ENCODE measurements around the gene CD180. TPM values are rescaled to one million over a fixed set of nuclear protein-coding genes. Genes with fewer than 3 reads are reported as not detected.

CD180 gene
- total and polyA plus RNA-seq, 2 donors (not counting 3 experiments of a cell fraction or from before 2014, with no cell fraction given), result not detected

- ChIA-PET POLR2A (interaction anchor here (0.7 kb wide), 1 partner anchor 30 kb away, joined by 6 read pairs; no protein-coding TSS in a partner anchor), CTCF (interaction anchor here (0.7 kb wide), 1 partner anchor 17 kb away, joined by 3 read pairs; no protein-coding TSS in a partner anchor)
- no peak overlapping the region for H3K9ac ChIP-seq (replicated peaks; ENCODE audit: extremely low read depth, insufficient read depth, low read length)
- peaks cover 6% of the 10 kb centered on the region for H3K4me1 ChIP-seq (ENCODE audit: control insufficient read depth, extremely low read depth, insufficient read depth, low read length)
- FAIRE-seq (no peak), DNase-seq (ENCODE audit: low read depth, low spot score) (no peak)
- no peak overlapping the region for H3K27ac ChIP-seq (ENCODE audit: insufficient read depth, low read depth, low read length)
- no peaks in the 10 kb centered on the region for H4K20me1 ChIP-seq (replicated peaks; ENCODE audit: control insufficient read depth, extremely low read depth, insufficient read depth, low read length)
- H3K9me1 ChIP-seq (replicated peaks; ENCODE audit: control insufficient read depth, extremely low read depth, insufficient read depth, low read length), result no peaks in the 10 kb centered on the region
- BruUV-seq (replicated peaks), result no TSS peak
- TF ChIP-seq POLR2AphosphoS5 (IDR thresholded peaks at IDR 0.05; ENCODE audit: insufficient read depth, low read depth, low read length), result no peak
- no peak for TF ChIP-seq POLR2A (IDR thresholded peaks at IDR 0.05; ENCODE audit: low read depth, low read length)
- TF ChIP-seq, protein P1, sequence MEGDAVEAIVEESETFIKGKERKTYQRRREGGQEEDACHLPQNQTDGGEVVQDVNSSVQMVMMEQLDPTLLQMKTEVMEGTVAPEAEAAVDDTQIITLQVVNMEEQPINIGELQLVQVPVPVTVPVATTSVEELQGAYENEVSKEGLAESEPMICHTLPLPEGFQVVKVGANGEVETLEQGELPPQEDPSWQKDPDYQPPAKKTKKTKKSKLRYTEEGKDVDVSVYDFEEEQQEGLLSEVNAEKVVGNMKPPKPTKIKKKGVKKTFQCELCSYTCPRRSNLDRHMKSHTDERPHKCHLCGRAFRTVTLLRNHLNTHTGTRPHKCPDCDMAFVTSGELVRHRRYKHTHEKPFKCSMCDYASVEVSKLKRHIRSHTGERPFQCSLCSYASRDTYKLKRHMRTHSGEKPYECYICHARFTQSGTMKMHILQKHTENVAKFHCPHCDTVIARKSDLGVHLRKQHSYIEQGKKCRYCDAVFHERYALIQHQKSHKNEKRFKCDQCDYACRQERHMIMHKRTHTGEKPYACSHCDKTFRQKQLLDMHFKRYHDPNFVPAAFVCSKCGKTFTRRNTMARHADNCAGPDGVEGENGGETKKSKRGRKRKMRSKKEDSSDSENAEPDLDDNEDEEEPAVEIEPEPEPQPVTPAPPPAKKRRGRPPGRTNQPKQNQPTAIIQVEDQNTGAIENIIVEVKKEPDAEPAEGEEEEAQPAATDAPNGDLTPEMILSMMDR (IDR thresholded peaks at IDR 0.05; ENCODE audit: extremely low read depth in 1 of 2, insufficient read depth in 1 of 2, low read depth in 1 of 2, low read length in 2 of 2), result no peak
- TF ChIP-seq EZH2 (IDR thresholded peaks at IDR 0.05; ENCODE audit: borderline replicate concordance, low read depth, low read length, severe bottlenecking), result no peak
- no peak for TF ChIP-seq FOS (IDR thresholded peaks at IDR 0.05; ENCODE audit: borderline replicate concordance, insufficient read depth, low read length)
- TF ChIP-seq JUN (IDR thresholded peaks at IDR 0.05; ENCODE audit: borderline replicate concordance, insufficient read depth, insufficient read length, low read depth), result no peak
- no peak for TF ChIP-seq MYC (IDR thresholded peaks at IDR 0.05; ENCODE audit: low read depth, low read length)
- no peak for TF ChIP-seq MAX (IDR thresholded peaks at IDR 0.05; ENCODE audit: insufficient read depth, insufficient read length)
- no peak for TF ChIP-seq GATA2 (IDR thresholded peaks at IDR 0.05; ENCODE audit: insufficient read depth, insufficient read length, low read depth, low read length)
- H3K79me2 ChIP-seq (ENCODE audit: control insufficient read depth, insufficient read depth, low read length), result no peaks in the 10 kb centered on the region
- intact Hi-C loops (cut with micrococcal nuclease) (no loop called here), dilution Hi-C loops (cut with MboI; ENCODE audit: extremely low pct_ligation_motif_present, low sequenced_read_pairs) (loop anchor here (25.0 kb wide), 1 partner anchor 1092 kb away; no protein-coding TSS in a partner anchor)
- H3K27me3 ChIP-seq (ENCODE audit: control insufficient read depth in 2 of 2, insufficient read depth in 2 of 2, low read length in 2 of 2), result no peaks in the 10 kb centered on the region
- H3K4me3 ChIP-seq (replicated peaks in 1 of 3; ENCODE audit: insufficient read depth in 1 of 3, low read depth in 1 of 3, low read length in 3 of 3), result no peak overlapping the region
- no peaks in the 10 kb centered on the region for H3K9me3 ChIP-seq (replicated peaks; ENCODE audit: control insufficient read depth, insufficient read depth, low read length)
- H3K4me2 ChIP-seq (ENCODE audit: insufficient read depth, low read length), result no peak overlapping the region
- H3K36me3 ChIP-seq (ENCODE audit: control insufficient read depth in 2 of 2, extremely low read depth in 1 of 2, insufficient read depth in 2 of 2, low read length in 2 of 2), result peaks cover 5 to 11% of the 10 kb centered on the region in 2 experiments
- no peak overlapping the region for H2AFZ ChIP-seq (ENCODE audit: low read depth, low read length)
Observed at GRCh38 chr5:67170767-67171166, 25.8 kb downstream of the CD180 start.
